ENCODE data around the gene LRPPRC. TPM values are rescaled to one million over a fixed set of nuclear protein-coding genes. Genes with fewer than 3 reads are reported as not detected.

The LRPPRC gene
- total RNA-seq, 1 donor, result 57.2 TPM

DNA sequence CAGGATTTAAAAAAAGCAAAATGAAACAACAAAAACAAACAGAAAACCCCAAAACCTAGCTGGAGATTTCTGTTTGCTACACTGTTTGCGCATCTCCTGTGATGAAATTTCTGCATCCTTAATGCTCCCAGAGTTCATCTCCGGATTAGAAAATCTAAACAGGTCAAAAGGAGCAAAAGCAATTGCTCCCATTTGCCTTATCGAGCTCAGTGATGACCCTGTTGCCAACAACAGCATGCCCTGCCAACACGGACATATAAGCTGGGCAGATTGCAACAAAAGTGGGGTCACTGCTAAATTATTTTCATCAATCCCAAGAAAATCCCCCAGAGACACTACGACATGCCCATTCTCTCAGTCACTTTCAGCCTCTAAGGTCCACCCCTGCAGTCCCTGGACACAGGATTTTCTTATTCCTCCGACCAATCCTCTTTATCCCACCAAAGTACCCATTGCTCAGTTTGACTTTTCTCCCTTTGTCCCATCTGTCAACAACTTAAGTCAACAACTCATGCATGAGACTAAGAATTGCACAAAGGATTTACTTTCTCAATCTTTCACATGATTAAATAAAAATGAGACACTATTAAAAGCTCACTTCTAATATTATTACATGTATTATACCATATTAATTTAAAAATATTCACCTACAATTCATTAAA, 89.2 kb downstream of the LRPPRC start:
- H3K27me3 ChIP-seq (ENCODE audit: insufficient read depth, low read length), result no peaks in the 10 kb centered on the region
- no peaks in the 10 kb centered on the region for H4K20me1 ChIP-seq (ENCODE audit: insufficient read depth, low read length)
- H2AFZ ChIP-seq (ENCODE audit: low read length), result peak overlapping the region; percentile 49
- TF ChIP-seq CTCF (IDR thresholded peaks at IDR 0.05; ENCODE audit: extremely low read depth, low read depth, low read length), result no peak
- no peak for DNase-seq (ENCODE audit: insufficient read length, low spot score, missing footprints)
- H3K79me2 ChIP-seq (ENCODE audit: insufficient read depth, low read length), result peaks cover 3% of the 10 kb centered on the region
- H3K4me3 ChIP-seq (ENCODE audit: insufficient read depth, low read length), result peak overlapping the region; percentile 31
- H3K4me2 ChIP-seq (ENCODE audit: insufficient read depth, low read length), result peak overlapping the region; percentile 40
- peak overlapping the region; percentile 87 for H3K27ac ChIP-seq (ENCODE audit: low read depth, low read length)
- H3K36me3 ChIP-seq (ENCODE audit: insufficient read depth, low read length), result peaks cover 17% of the 10 kb centered on the region
- H3K9me3 ChIP-seq (ENCODE audit: low read depth, low read length), result no peaks in the 10 kb centered on the region
- H3K4me1 ChIP-seq (ENCODE audit: insufficient read depth, low read length), result peaks cover 21% of the 10 kb centered on the region

GRCh38 chr2:43905871-43906270, 89.9 kb downstream of the LRPPRC start:
- Histone ChIP-seq H3K4me2 (ENCODE audit: insufficient read depth, low read length) (peak overlapping the region; percentile 63), H3K4me1 (ENCODE audit: insufficient read depth, low read length) (peaks cover 21% of the 10 kb centered on the region), H2AFZ (ENCODE audit: low read length) (no peak overlapping the region), H3K4me3 (ENCODE audit: insufficient read depth, low read length) (peak overlapping the region; percentile 37), H3K79me2 (ENCODE audit: insufficient read depth, low read length) (peaks cover 3% of the 10 kb centered on the region), H3K9me3 (ENCODE audit: low read depth, low read length) (no peaks in the 10 kb centered on the region), H3K36me3 (ENCODE audit: insufficient read depth, low read length) (peaks cover 17% of the 10 kb centered on the region), H3K27ac (ENCODE audit: low read depth, low read length) (peak overlapping the region; percentile 87), H3K27me3 (ENCODE audit: insufficient read depth, low read length) (no peaks in the 10 kb centered on the region), H4K20me1 (ENCODE audit: insufficient read depth, low read length) (no peaks in the 10 kb centered on the region)
- DNase-seq (ENCODE audit: insufficient read length, low spot score, missing footprints), result peak; percentile 45
- TF ChIP-seq CTCF (IDR thresholded peaks at IDR 0.05; ENCODE audit: extremely low read depth, low read depth, low read length), result no peak

- DNase-seq (ENCODE audit: insufficient read length, low spot score, missing footprints), result peak; percentile 36
- Histone ChIP-seq H3K4me3 (ENCODE audit: insufficient read depth, low read length) (peak overlapping the region; percentile 37), H2AFZ (ENCODE audit: low read length) (no peak overlapping the region), H3K9me3 (ENCODE audit: low read depth, low read length) (no peaks in the 10 kb centered on the region), H3K4me2 (ENCODE audit: insufficient read depth, low read length) (peak overlapping the region; percentile 63), H4K20me1 (ENCODE audit: insufficient read depth, low read length) (no peaks in the 10 kb centered on the region), H3K4me1 (ENCODE audit: insufficient read depth, low read length) (peaks cover 21% of the 10 kb centered on the region), H3K27me3 (ENCODE audit: insufficient read depth, low read length) (no peaks in the 10 kb centered on the region), H3K36me3 (ENCODE audit: insufficient read depth, low read length) (peaks cover 17% of the 10 kb centered on the region), H3K27ac (ENCODE audit: low read depth, low read length) (peak overlapping the region; percentile 87), H3K79me2 (ENCODE audit: insufficient read depth, low read length) (peaks cover 3% of the 10 kb centered on the region)
- no peak for TF ChIP-seq CTCF (IDR thresholded peaks at IDR 0.05; ENCODE audit: extremely low read depth, low read depth, low read length)
Observed at GRCh38 chr2:43905371-43905803, 90.4 kb downstream of the LRPPRC start.

DNA sequence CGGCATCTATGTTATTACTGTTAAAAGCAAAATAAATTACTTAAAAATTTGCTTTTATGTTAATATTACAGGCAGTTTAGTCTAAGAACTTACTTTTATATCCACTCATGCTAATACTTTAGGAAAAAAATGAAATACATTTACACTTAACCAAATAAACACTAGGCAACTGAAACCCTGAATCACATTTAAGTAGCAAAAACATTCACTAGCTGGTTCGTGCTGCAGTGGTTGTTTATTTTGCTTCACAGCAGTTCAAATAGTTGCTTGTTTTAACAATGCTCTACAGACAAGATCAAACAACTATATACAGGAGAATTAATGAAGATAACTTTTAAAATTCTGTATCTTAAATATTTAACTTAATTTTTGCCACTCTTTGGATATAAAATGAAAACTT, 96.2 kb downstream of the LRPPRC start:
- no peak overlapping the region for H3K27ac ChIP-seq (ENCODE audit: low read depth, low read length)
- no peak overlapping the region for H3K4me3 ChIP-seq (ENCODE audit: insufficient read depth, low read length)
- H3K4me2 ChIP-seq (ENCODE audit: insufficient read depth, low read length), result no peak overlapping the region
- H3K36me3 ChIP-seq (ENCODE audit: insufficient read depth, low read length), result peaks cover 37% of the 10 kb centered on the region
- no peak overlapping the region for H2AFZ ChIP-seq (ENCODE audit: low read length)
- H3K79me2 ChIP-seq (ENCODE audit: insufficient read depth, low read length), result peaks cover 3% of the 10 kb centered on the region
- DNase-seq (ENCODE audit: insufficient read length, low spot score, missing footprints), result peak; percentile 58
- H3K27me3 ChIP-seq (ENCODE audit: insufficient read depth, low read length), result no peaks in the 10 kb centered on the region
- H4K20me1 ChIP-seq (ENCODE audit: insufficient read depth, low read length), result no peaks in the 10 kb centered on the region
- TF ChIP-seq CTCF (IDR thresholded peaks at IDR 0.05; ENCODE audit: extremely low read depth, low read depth, low read length), result no peak
- no peaks in the 10 kb centered on the region for H3K9me3 ChIP-seq (ENCODE audit: low read depth, low read length)
- peaks cover under 1% of the 10 kb centered on the region for H3K4me1 ChIP-seq (ENCODE audit: insufficient read depth, low read length)

Data from osteoblast (primary cell).